ENCODE measurements around the gene BCL7A. TPM values are rescaled to one million over a fixed set of nuclear protein-coding genes. Genes with fewer than 3 reads are reported as not detected.

BCL7A gene
- total and polyA plus RNA-seq, 12 donors, result 3.4 to 25.7 (median 15.4) TPM

GRCh38 chr12:122094735-122095631, 73.3 kb downstream of the BCL7A start:
- Histone ChIP-seq H3K27me3 (no peaks in the 10 kb centered on the region), H3K27ac (peak overlapping the region in 2 of 10 donors; percentile 3 to 22)
- ATAC-seq, result no peak

DNA sequence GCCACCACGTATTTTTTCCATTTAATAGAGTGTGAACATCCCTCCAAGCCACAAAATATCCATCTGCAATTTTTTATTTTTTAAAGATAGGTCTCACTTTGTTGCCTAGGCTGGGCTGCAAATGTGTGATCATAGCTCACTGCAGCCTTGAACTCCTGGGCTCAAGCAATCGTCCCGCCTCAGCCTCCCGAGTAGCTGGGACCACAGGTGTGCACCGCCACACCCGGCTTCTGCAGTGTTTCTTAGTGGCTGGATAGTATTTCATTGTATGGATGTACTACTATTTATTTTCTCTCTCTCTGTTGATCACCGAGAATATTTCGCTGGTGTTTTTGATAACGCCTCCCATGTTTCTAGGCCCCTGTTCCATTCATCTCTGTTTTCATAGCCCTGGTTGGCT, 74.3 kb downstream of the BCL7A start:
- DNase-seq, result no peak
- Histone ChIP-seq H3K36me3 (no peaks in the 10 kb centered on the region), H3K27ac (peak overlapping the region in 7 of 10 donors; percentile 61 to 91 (median 82)), H3K27me3 (no peaks in the 10 kb centered on the region), H3K9me3 (no peaks in the 10 kb centered on the region), H3K4me1 (peaks cover 27 to 91% (median 75%) of the 10 kb centered on the region in 9 donors), H3K4me3 (no peak overlapping the region)
- intact Hi-C loops (cut with DNase I), result loop anchor here in 1 of 10 donors (2.0 kb wide), 1 partner anchor 15 kb away; no protein-coding TSS in a partner anchor
- WGBS, 2 donors, result 77 to 80% methylated on average over 9 of the region's 9 CpGs
- no peak for ATAC-seq
- TF ChIP-seq, protein P1, sequence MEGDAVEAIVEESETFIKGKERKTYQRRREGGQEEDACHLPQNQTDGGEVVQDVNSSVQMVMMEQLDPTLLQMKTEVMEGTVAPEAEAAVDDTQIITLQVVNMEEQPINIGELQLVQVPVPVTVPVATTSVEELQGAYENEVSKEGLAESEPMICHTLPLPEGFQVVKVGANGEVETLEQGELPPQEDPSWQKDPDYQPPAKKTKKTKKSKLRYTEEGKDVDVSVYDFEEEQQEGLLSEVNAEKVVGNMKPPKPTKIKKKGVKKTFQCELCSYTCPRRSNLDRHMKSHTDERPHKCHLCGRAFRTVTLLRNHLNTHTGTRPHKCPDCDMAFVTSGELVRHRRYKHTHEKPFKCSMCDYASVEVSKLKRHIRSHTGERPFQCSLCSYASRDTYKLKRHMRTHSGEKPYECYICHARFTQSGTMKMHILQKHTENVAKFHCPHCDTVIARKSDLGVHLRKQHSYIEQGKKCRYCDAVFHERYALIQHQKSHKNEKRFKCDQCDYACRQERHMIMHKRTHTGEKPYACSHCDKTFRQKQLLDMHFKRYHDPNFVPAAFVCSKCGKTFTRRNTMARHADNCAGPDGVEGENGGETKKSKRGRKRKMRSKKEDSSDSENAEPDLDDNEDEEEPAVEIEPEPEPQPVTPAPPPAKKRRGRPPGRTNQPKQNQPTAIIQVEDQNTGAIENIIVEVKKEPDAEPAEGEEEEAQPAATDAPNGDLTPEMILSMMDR (IDR thresholded peaks at IDR 0.05), result no peak

More at GRCh38 chr12:122094735-122095631, 73.3 kb downstream of the BCL7A start:
- H3K4me3 ChIP-seq, result no peak overlapping the region
- WGBS, 2 donors, result 63 to 72% methylated on average over 10 of the region's 10 CpGs
- no peaks in the 10 kb centered on the region for H3K36me3 ChIP-seq
- peaks cover 27 to 91% (median 75%) of the 10 kb centered on the region in 9 donors for H3K4me1 ChIP-seq
- DNase-seq, result no peak
- intact Hi-C loops (cut with DNase I), result no loop called here
- TF ChIP-seq, protein P1 (IDR thresholded peaks at IDR 0.05), result no peak
- H3K9me3 ChIP-seq, result no peaks in the 10 kb centered on the region

DNA sequence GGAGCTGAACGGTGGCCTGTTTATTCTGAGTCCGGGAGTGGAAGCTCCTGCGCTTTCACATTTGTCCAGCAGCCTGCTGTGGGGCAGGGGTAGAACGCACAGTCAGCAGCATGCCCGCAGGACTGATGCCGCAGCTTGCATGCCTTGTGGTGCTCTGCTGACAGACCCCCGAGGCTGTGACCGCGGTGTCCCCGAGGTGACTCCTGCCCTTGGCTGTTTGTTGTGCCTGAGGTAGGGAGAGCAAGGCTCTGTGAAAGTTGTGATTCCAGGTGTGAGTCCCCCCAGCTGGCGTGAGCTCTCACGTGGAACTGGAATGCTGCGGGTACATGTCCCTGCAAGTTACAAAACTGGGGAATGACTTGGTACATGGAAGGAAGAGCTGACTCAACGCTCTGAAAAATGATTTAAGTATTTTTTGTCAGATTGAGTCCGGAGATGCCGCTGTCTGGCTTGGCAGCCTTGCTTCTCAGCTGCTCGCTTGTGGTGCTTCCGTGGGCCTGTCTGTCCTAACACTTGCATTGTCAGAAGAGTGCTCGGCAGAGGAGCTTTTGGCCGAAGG, 75.0 kb downstream of the BCL7A start:
- H3K9me3 ChIP-seq, result no peaks in the 10 kb centered on the region
- peak overlapping the region in 9 of 10 donors; percentile 61 to 91 (median 82) for H3K27ac ChIP-seq
- H3K27me3 ChIP-seq, result no peaks in the 10 kb centered on the region
- no peak for ATAC-seq
- H3K4me3 ChIP-seq, result no peak overlapping the region
- intact Hi-C loops (cut with DNase I), result loop anchor here in 1 of 10 donors (2.0 kb wide), 1 partner anchor 16 kb away; no protein-coding TSS in a partner anchor
- H3K36me3 ChIP-seq, result no peaks in the 10 kb centered on the region
- peaks cover 21 to 91% (median 75%) of the 10 kb centered on the region in 9 donors for H3K4me1 ChIP-seq
- WGBS, 2 donors, result 69 to 70% methylated on average over 20 of the region's 20 CpGs
- TF ChIP-seq, protein P1 (IDR thresholded peaks at IDR 0.05), result no peak
- DNase-seq, result no peak

GRCh38 chr12:122097584-122097926, 75.9 kb downstream of the BCL7A start:
- H3K27ac ChIP-seq, result peak overlapping the region; percentile 61 to 91 (median 83)
- H3K4me1 ChIP-seq, result peaks cover 16 to 91% (median 75%) of the 10 kb centered on the region in 9 donors
- no peak for DNase-seq
- no peaks in the 10 kb centered on the region for H3K36me3 ChIP-seq
- H3K27me3 ChIP-seq, result no peaks in the 10 kb centered on the region
- peak; percentile 8 to 50 (median 44) for ATAC-seq
- H3K4me3 ChIP-seq, result peak overlapping the region in 4 of 10 donors; percentile 1 to 25 (median 16)
- TF ChIP-seq, protein P1 (IDR thresholded peaks at IDR 0.05), result no peak
- 33 to 38% methylated on average over 2 of the region's 2 CpGs for WGBS, 2 donors
- intact Hi-C loops (cut with DNase I), result loop anchor here in 1 of 10 donors (2.0 kb wide), 1 partner anchor 17 kb away; no protein-coding TSS in a partner anchor
- H3K9me3 ChIP-seq, result no peaks in the 10 kb centered on the region

Measured in heart right ventricle (tissue), 16 donors.